Lung (tissue), 12 donors: ENCODE measurements around the gene DEAF1. TPM values are rescaled to one million over a fixed set of nuclear protein-coding genes. Genes with fewer than 3 reads are reported as not detected.

Source experiments
- ATAC-seq: fragments of 200-7000 bp; cut with Tn5 transposase; one replicate; pipeline ENCODE4 v1.9.1; 2020; ENCODE audit warnings: moderate number of reproducible peaks; ENCODE audit not compliant: insufficient read depth, low FRiP score
- DNase-seq, 3 donors: peaks; one replicate each; pipeline ENCODE4 v3.0.0-alpha.2; 2013 to 2017
- H3K27ac ChIP-seq, 2 donors: one replicate each; pipeline ENCODE4 v1.5.1; 2013; ENCODE audit warnings: mild to moderate bottlenecking in 2 of 2, moderate library complexity in 2 of 2, control low read depth in 1 of 2, inconsistent platforms in 1 of 2, low read depth in 1 of 2, low read length in 1 of 2
- H3K27me3 ChIP-seq, 3 donors: one replicate each; pipeline ENCODE4 v1.5.1; 2013; ENCODE audit warnings: low read length in 2 of 3; ENCODE audit not compliant: control insufficient read depth in 3 of 3, insufficient read depth in 3 of 3
- H3K36me3 ChIP-seq, 4 donors: one replicate each; pipeline ENCODE4 v1.5.1; 2013; ENCODE audit warnings: low read length in 4 of 4, mild to moderate bottlenecking in 1 of 4, moderate library complexity in 1 of 4; ENCODE audit not compliant: control insufficient read depth in 4 of 4, insufficient read depth in 4 of 4
- H3K4me1 ChIP-seq, 5 donors: one replicate each; pipeline ENCODE4 v1.5.1; 2013; ENCODE audit warnings: low read length in 5 of 5, mild to moderate bottlenecking in 2 of 5, moderate library complexity in 1 of 5; ENCODE audit not compliant: control insufficient read depth in 5 of 5, insufficient read depth in 5 of 5
- H3K4me3 ChIP-seq: one replicate; pipeline ENCODE4 v1.5.1; 2013; ENCODE audit warnings: mild to moderate bottlenecking, control low read depth, moderate library complexity
- H3K9ac ChIP-seq, 2 donors: one replicate each; pipeline ENCODE4 v1.5.1; 2013; ENCODE audit warnings: low read length in 2 of 2, control low read depth in 1 of 2; ENCODE audit not compliant: insufficient read depth in 1 of 2
- H3K9me3 ChIP-seq, 4 donors: one replicate each; pipeline ENCODE4 v1.5.1; 2013; ENCODE audit warnings: low read length in 3 of 4, mild to moderate bottlenecking in 1 of 4, moderate library complexity in 1 of 4; ENCODE audit not compliant: control insufficient read depth in 4 of 4, insufficient read depth in 3 of 4
- WGBS, 2 donors: extraction: QIAGEN DNeasy Blood & Tissue Kit; methylation state at CpG; one replicate each; pipeline ENCODE4 v1.1.7; 2013; 5-methylcytosine and 5-hydroxymethylcytosine counted together
- polyA plus RNA-seq, 2 donors: library from polyadenylated mRNA; stranded (reverse); fragments of 200-250 nt; gene quantifications; one replicate each; pipeline ENCODE4 v1.2.1, GENCODE V29; 2013
- total RNA-seq, 2 donors: library from RNA; depleted of rRNA in 1 of 2; stranded (reverse); fragments of >200 nt in 1 of 2; gene quantifications; one replicate each; pipeline ENCODE4 v1.2.1, GENCODE V29; 2014 to 2021
- TF ChIP-seq, protein P1 (sequence below): IDR thresholded peaks from 2 replicates; pipeline ENCODE4 v1.5.1; 2012; ENCODE audit warnings: mild to moderate bottlenecking; ENCODE audit errors: control extremely low read depth, extremely low read depth
- donor health status: control.
- donor health status: control.
- donor health status: Bipolar disorder and iron deficiency.
- donor health status: healthy.
- donor health status: DM: yes; HTN: yes; CAD: no.

The DEAF1 gene
- total and polyA plus RNA-seq, 4 donors: 18.5 to 33.1 (median 22.3) TPM

DNA sequence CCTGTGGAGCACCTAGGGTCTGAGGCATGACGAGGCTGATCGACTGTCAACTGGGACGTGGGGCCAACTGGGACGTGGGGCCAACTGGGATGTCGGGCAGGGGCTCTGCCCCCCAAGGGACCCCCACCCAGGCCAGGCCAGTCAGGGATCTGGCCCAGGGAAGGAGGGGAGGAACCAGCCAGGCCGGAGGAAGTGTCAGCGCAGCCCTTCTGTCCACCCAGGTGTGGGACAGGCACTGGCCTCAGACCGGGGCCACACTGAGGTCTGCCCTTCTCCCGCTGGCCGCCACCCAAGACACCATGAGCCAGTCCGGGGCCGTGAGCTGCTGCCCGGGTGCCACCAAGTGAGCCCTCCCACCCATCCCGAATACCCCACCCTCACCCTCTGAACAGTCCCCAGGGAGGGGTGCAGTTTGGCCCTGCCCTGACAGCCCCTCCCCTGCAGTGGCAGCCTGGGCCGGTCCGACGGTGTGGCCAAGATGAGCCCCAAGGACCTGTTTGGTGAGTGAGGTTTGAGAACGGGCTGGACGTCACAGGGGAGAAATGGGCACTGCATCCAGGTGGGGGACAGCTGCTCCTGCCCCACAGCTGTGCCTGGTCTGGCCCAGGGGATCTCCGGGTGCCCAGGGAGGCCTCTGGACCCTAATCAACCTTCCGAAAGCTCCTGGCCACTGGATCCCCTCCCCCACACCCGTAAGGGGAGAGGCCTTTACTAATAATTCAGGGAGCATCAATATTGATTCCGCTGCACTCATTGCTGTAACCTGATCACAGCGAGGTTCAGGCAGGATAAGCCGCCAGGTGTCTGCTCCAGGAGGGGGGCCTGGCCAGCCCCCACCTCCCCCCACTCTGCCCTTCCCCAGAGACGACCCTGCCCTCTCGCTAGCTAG is 14.3 kb upstream of the DEAF1 start:
- 63 to 75% methylated on average over 26 to 27 of the region's 27 CpGs for WGBS, 2 donors
- Histone ChIP-seq H3K9me3 (no peaks in the 10 kb centered on the region), H3K4me3 (no peak overlapping the region), H3K27ac (peak overlapping the region in 1 of 2 donors; percentile 11), H3K27me3 (peaks cover 0 to 4% (median 0%) of the 10 kb centered on the region in 3 donors), H3K4me1 (peaks cover 0 to 24% (median 0%) of the 10 kb centered on the region in 5 donors), H3K9ac (no peak overlapping the region), H3K36me3 (peaks cover 0 to 2% (median 0%) of the 10 kb centered on the region in 4 donors)
- TF ChIP-seq, protein P1, sequence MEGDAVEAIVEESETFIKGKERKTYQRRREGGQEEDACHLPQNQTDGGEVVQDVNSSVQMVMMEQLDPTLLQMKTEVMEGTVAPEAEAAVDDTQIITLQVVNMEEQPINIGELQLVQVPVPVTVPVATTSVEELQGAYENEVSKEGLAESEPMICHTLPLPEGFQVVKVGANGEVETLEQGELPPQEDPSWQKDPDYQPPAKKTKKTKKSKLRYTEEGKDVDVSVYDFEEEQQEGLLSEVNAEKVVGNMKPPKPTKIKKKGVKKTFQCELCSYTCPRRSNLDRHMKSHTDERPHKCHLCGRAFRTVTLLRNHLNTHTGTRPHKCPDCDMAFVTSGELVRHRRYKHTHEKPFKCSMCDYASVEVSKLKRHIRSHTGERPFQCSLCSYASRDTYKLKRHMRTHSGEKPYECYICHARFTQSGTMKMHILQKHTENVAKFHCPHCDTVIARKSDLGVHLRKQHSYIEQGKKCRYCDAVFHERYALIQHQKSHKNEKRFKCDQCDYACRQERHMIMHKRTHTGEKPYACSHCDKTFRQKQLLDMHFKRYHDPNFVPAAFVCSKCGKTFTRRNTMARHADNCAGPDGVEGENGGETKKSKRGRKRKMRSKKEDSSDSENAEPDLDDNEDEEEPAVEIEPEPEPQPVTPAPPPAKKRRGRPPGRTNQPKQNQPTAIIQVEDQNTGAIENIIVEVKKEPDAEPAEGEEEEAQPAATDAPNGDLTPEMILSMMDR: no peak
- DNase-seq (no peak), ATAC-seq (no peak)

DNA sequence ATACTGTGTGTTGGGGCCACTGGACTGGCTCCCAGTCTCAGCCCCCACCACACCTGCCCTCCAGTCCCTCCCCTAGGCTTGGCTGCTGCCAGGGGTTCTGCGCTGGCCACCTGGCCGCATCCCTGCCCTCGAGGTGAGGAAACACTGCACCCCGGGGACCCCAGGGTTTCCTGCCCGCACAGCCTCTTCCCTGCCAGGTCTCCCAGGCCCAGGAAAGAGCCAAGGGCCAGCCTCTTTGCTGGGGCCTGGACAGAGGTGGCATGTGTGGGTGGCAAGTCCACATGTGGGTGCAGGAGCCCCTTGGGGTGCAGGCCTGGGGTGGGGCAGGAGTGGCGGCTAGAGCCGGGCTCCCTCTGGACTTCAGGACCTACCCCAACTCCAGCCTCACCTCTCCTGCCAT is 13.5 kb upstream of the DEAF1 start:
- Histone ChIP-seq H3K4me1 (peaks cover 0 to 24% (median 0%) of the 10 kb centered on the region in 5 donors), H3K27me3 (peaks cover 0 to 4% (median 0%) of the 10 kb centered on the region in 3 donors), H3K36me3 (peaks cover 0 to 5% (median 0%) of the 10 kb centered on the region in 4 donors), H3K9ac (no peak overlapping the region), H3K4me3 (no peak overlapping the region), H3K27ac (peak overlapping the region in 1 of 2 donors; percentile 48), H3K9me3 (no peaks in the 10 kb centered on the region)
- 72% methylated on average over 7 of the region's 7 CpGs for WGBS, 2 donors
- no peak for DNase-seq
- no peak for ATAC-seq
- TF ChIP-seq, protein P1: no peak

DNA sequence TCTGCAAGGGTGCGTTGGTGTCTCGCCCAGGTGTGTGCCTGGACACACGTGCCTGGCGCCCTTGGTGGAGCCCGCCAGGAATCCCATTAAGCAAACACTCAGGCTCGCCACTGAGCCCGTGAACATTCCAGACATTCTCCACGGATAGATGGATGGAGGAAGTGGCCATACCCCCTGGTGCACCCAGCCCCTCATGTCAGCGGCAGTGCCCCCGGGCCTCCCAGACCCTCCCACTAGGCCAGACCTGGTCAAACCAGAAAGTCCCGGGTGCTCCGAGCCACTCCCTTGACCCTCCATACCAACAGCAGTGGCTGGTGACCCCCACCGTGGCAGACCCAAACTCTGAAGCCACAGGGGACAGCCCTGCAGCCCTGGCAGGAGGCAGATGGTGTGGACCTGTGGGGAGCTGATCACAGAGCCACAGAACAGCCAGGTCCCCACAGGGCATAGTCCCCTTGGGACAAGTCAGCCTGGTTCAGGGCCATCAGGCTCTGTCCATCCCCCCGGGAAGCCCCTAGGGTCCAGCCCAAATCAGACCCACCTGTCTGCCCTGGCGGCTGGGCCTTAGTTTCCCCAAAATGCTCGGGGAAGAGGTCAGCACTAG is 12.9 kb upstream of the DEAF1 start:
- 65 to 82% methylated on average over 16 of the region's 16 CpGs for WGBS, 2 donors
- peaks cover 0 to 5% (median 0%) of the 10 kb centered on the region in 4 donors for H3K36me3 ChIP-seq
- H3K9me3 ChIP-seq: no peaks in the 10 kb centered on the region
- no peak overlapping the region for H3K9ac ChIP-seq
- TF ChIP-seq, protein P1: no peak
- DNase-seq (peak in 1 of 3 donors; percentile 51), ATAC-seq (peak; percentile 16)
- H3K4me3 ChIP-seq: no peak overlapping the region
- H3K4me1 ChIP-seq: peaks cover 0 to 27% (median 0%) of the 10 kb centered on the region in 5 donors
- H3K27ac ChIP-seq: peak overlapping the region in 1 of 2 donors; percentile 80
- H3K27me3 ChIP-seq: peaks cover 0 to 4% (median 0%) of the 10 kb centered on the region in 3 donors
